MM.1S (cell line): Measurements from ENCODE around the gene SMIM26.

ENCODE experiments used
- CTCF ChIP-seq: fragments of 300-600 bp; sonication (generic); IDR thresholded peaks from 2 replicates; pipeline ENCODE4 v1.5.1; 2016; ENCODE audit warnings: antibody characterized with exemption, low read length, mixed read lengths
- EZH2 ChIP-seq: fragments of 300-600 bp; sonication (generic); optimal IDR thresholded peaks from 2 replicates; pipeline ENCODE3; 2017; ENCODE audit warnings: low read depth, mild to moderate bottlenecking, antibody characterized with exemption, low read length, mixed read lengths
- EZH2phosphoT487 ChIP-seq: fragments of 300-600 bp; sonication (generic); IDR thresholded peaks from 2 replicates; pipeline ENCODE4 v1.6.1; 2018; ENCODE audit warnings: antibody characterized with exemption, low read length

GRCh38 chr20:18523066-18523465, 44.2 kb upstream of the SMIM26 start:
- TF ChIP-seq CTCF: no peak
- TF ChIP-seq EZH2: no peak
- TF ChIP-seq EZH2phosphoT487: no peak
